MG63 (cell line): ENCODE data around the gene PARVB. TPM values are rescaled to one million over a fixed set of nuclear protein-coding genes. Genes with fewer than 3 reads are reported as not detected.

Experiments
- DNase-seq: peaks from one replicate; pipeline ENCODE4 v3.0.0-alpha.2; 2020
- H3K27me3 ChIP-seq: fragments of 250-450 bp; sonication (Bioruptor Pico); 2 replicates; pipeline ENCODE4 v1.5.1; 2020; ENCODE audit warnings: mild to moderate bottlenecking, moderate library complexity
- H3K36me3 ChIP-seq: fragments of 250-450 bp; sonication (Bioruptor Pico); 2 replicates; pipeline ENCODE4 v1.5.1; 2020; ENCODE audit warnings: mild to moderate bottlenecking, moderate library complexity
- H3K4me3 ChIP-seq: fragments of 250-450 bp; sonication (Bioruptor Pico); 2 replicates; pipeline ENCODE4 v1.5.1; 2020; ENCODE audit warnings: mild to moderate bottlenecking, moderate library complexity
- H3K9me3 ChIP-seq: fragments of 250-450 bp; sonication (Bioruptor Pico); 2 replicates; pipeline ENCODE4 v1.5.1; 2020; ENCODE audit warnings: mild to moderate bottlenecking, moderate library complexity
- total RNA-seq: library from RNA; depleted of rRNA; stranded (reverse); fragments of >200 nt; shearing (Covaris generic); gene quantifications from 2 replicates; pipeline ENCODE4 v1.2.3, GENCODE V29; 2014; ENCODE audit warnings: low replicate concordance

PARVB gene
- total RNA-seq, 1 experiment from 2014 or later = 88.1 TPM

DNA sequence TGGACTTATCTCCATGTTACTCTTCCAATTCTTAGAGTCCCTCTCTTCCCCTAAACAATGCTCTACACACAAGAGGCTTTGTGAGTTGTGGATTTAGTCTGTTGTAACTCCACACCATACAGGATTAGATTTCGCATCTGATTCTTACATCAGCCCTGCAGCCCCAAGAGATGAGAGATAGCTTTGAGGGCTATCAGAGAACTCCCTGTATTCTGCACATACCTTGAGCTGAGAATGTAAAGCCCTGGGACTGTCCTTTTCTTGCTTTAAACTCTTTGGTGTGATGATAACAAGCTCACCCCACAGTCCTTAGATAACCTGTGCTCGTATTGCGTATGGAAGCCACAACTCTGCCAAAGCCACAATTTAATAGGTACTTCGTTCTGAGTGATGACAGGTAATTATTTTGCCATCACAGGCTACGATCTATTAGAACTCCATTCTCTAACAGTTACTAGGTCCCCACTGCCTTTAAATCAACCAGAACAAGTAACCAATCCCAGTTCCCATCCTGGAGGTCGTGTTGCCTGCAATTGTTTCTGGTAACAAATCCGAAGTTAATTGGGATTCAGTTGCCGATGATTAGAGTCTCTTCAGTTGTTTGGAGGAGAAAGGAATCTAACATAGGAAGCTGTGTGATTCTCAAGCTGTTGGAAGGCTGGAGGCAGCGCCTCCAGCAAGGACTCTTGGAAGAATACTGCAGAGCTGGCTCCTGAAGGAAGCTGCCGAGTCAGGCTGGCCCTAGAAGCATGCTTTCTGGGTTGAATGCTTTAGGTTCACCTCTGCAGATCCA is 155.3 kb downstream of the PARVB start:
- Histone ChIP-seq H3K4me3 (no peak overlapping the region), H3K36me3 (no peaks in the 10 kb centered on the region), H3K9me3 (no peaks in the 10 kb centered on the region), H3K27me3 (no peaks in the 10 kb centered on the region)
- no peak for DNase-seq

- no peak for DNase-seq
- Histone ChIP-seq H3K4me3 (no peak overlapping the region), H3K9me3 (no peaks in the 10 kb centered on the region), H3K27me3 (no peaks in the 10 kb centered on the region), H3K36me3 (no peaks in the 10 kb centered on the region)
These were observed 156.0 kb downstream of the PARVB start for GRCh38 chr22:44179989-44180705.

GRCh38 chr22:44180706-44181032 is 156.6 kb downstream of the PARVB start, which contains the start of gene PARVG:
Gene PARVG (plus strand): TSS chr22:44180925. CDS start chr22:44183330, 2,405 bp downstream.
- Histone ChIP-seq H3K9me3 (no peaks in the 10 kb centered on the region), H3K27me3 (no peaks in the 10 kb centered on the region), H3K4me3 (no peak within 1 kb of the TSS), H3K36me3 (no peaks in the 10 kb centered on the region)
- no peak for DNase-seq

GRCh38 chr22:44181033-44181911 is 157.2 kb downstream of the PARVB start:
- Histone ChIP-seq H3K27me3 (no peaks in the 10 kb centered on the region), H3K4me3 (no peak overlapping the region), H3K36me3 (no peaks in the 10 kb centered on the region), H3K9me3 (no peaks in the 10 kb centered on the region)
- no peak for DNase-seq

DNA sequence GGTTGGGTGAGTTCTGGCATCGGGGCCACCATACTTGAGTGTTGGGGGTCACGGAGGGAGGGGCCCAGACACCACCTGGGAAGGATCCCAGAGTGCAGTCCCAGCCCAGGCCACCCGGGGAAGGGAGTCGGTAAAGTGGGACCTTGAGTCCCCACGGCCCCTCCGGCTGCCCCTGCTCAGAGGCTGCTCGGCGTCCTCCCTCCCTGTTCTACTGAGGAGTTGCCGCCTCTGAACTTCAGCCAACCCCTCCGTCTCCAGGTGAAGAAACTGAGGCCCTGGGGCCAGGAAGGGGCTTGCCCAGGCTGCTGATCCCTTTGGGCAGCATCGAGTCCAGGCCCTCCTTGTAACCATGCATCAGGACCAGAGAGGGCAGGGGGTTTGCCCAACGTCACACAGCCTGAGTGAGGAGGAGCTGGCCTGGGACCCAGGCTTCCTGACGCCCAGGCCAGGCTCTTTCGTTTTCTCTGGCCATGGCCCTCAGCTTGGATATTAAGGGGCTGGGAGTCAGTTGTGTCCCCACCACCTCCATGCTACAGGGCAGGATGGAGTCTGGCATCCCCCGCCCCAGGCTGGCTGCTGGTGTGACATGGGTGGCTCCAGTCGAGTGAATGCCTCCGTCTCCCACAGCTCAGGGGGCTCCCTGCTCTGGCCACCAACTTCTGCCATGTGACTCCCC is 157.9 kb downstream of the PARVB start:
- Histone ChIP-seq H3K27me3 (no peaks in the 10 kb centered on the region), H3K36me3 (no peaks in the 10 kb centered on the region), H3K9me3 (no peaks in the 10 kb centered on the region), H3K4me3 (no peak overlapping the region)
- DNase-seq = no peak

DNA sequence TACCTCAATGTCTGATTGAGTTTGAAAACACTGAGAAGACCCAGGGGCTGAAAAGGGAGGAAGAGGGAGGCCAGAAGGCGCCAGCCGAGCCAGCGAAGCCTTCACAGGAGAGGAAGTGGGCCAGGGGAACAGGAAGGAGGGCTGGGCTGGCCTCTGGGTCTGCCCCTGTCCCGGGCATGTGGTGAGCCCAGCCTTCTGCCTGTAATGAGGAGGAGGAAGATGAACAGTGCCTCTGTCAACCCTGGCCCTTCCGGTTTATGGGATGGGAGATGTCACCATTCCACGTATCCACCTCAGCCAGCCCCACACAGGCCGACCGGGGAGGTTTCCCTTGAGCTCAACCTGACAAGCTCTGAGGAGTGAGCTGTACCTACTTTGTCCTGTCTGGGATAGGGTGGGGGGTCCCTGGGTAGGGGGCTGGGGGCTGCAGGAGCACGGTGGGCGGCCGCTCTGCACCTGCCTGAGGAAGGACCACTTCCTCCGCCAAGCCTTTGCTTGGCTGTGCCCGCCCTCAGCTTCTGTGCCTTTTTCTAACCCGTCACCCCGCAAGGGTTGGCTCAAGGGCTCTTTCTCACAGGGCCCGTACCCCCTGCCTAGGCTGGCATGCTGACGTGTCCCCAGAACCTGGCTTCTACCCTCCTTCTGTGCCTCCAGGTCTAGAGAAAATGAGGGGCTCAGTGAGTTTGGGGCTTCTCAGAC is 158.6 kb downstream of the PARVB start:
- no peaks in the 10 kb centered on the region for H3K27me3 ChIP-seq
- H3K4me3 ChIP-seq = no peak overlapping the region
- H3K36me3 ChIP-seq = no peaks in the 10 kb centered on the region
- H3K9me3 ChIP-seq = no peaks in the 10 kb centered on the region
- DNase-seq = no peak

DNA sequence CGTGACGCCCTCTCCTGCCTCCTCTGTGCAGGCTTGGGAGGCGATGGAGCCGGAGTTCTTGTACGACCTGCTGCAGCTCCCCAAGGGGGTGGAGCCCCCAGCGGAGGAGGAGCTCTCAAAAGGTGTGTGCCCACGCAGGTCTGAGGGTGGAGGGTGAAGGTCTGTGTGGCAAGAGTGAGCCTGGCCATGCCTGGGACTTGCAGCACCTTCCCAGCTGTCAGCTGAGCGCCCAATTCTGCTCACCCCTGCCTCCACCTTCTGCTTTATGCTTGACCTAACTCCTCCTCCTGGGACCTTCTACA is 159.1 kb downstream of the PARVB start:
- no peaks in the 10 kb centered on the region for H3K27me3 ChIP-seq
- no peaks in the 10 kb centered on the region for H3K36me3 ChIP-seq
- no peak overlapping the region for H3K4me3 ChIP-seq
- no peaks in the 10 kb centered on the region for H3K9me3 ChIP-seq
- no peak for DNase-seq

- no peak for DNase-seq
- Histone ChIP-seq H3K4me3 (no peak overlapping the region), H3K9me3 (no peaks in the 10 kb centered on the region), H3K27me3 (no peaks in the 10 kb centered on the region), H3K36me3 (no peaks in the 10 kb centered on the region)
These were observed 159.9 kb downstream of the PARVB start for GRCh38 chr22:44184006-44184405.

DNA sequence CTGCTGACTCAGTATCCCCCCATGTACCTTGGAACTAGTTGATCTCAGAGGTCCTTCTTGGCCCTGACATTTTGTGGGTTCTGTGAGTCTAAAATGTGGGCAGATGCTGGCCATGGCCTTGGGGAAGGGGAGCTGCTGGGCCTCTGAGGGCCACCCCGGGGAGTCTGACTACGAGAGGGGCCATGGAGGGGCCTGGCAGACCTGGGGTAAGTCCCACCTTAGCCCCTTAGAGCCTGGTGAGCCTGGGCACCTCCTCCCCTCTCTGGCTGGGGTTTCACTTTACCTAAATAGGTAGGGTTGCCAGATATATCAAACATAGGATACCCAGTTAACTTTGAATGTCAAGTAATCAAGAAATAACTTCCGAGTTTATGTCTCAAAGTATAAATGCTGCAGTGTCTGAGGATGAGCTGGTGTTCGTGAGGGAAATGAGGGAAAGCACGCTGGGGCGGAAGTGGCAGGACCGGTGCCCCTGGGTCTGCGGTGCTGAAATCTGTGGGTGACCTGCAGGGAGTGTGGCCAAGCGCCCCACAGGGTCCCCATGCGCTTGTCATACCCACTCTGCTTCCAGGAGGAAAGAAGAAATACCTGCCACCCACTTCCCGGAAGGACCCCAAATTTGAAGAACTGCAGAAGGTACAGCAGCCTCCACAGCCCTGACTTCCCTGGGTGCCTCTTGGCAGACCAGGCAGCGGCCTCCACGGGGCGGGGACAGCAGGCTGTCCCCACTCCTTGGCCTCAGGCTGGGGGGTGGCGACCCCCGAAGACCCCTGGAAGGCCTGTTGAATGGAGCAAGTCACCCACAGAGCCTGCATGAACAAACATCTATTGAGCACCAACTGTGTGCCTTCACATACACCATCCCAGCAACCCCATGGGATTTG is 161.4 kb downstream of the PARVB start:
- no peaks in the 10 kb centered on the region for H3K36me3 ChIP-seq
- no peak overlapping the region for H3K4me3 ChIP-seq
- no peak for DNase-seq
- H3K27me3 ChIP-seq = no peaks in the 10 kb centered on the region
- no peaks in the 10 kb centered on the region for H3K9me3 ChIP-seq

GRCh38 chr22:44186121-44186510 is 162.0 kb downstream of the PARVB start:
- no peak overlapping the region for H3K4me3 ChIP-seq
- H3K36me3 ChIP-seq = no peaks in the 10 kb centered on the region
- H3K27me3 ChIP-seq = no peaks in the 10 kb centered on the region
- no peaks in the 10 kb centered on the region for H3K9me3 ChIP-seq
- DNase-seq = no peak

DNA sequence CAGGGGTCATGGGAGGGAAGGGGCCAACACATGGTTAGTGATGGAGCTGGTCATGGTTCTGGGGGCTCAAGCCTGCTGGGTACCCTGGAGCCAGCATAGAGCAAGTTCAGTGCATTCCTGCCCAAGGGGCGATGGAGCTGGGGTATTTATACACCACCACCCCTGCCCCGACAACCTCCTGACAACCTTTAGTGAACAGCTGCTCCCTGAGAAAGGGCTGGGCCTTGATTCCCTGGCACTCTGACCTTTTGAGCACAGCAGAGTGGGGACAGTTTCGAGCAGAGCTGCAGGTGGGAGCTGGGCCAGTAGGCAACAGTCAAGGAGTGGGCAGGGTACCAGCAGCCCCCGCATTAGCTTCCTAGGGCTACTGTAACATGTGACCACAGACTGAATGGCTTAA is 162.6 kb downstream of the PARVB start:
- no peak for DNase-seq
- H3K36me3 ChIP-seq = no peaks in the 10 kb centered on the region
- no peaks in the 10 kb centered on the region for H3K27me3 ChIP-seq
- H3K9me3 ChIP-seq = no peaks in the 10 kb centered on the region
- H3K4me3 ChIP-seq = no peak overlapping the region

DNA sequence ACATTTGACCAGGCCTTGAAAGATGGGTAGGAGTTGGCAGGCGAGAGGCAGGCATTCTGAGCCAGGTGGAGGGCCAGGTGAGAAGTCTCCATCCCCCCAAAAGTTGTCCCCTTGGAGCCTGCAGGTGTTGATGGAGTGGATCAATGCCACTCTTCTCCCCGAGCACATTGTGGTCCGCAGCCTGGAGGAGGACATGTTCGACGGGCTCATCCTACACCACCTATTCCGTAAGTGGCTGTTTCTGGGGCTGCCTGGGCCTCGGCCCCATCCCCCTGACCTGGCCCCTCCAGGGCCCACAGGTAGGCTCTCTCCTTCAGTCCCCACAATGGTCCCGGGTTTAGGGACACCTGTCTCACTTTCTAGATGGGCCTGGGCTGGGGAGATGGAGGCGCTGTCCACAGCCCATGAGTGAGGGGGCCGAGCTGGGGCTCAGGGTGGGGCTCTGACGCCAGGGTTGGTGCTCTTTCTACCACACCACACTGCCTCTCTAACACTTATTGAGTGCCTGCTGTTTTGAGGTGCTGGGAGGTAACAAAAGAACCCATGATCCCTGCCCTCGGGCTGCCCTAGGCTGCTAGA is 163.6 kb downstream of the PARVB start:
- Histone ChIP-seq H3K9me3 (no peaks in the 10 kb centered on the region), H3K4me3 (no peak overlapping the region), H3K36me3 (no peaks in the 10 kb centered on the region)

DNA sequence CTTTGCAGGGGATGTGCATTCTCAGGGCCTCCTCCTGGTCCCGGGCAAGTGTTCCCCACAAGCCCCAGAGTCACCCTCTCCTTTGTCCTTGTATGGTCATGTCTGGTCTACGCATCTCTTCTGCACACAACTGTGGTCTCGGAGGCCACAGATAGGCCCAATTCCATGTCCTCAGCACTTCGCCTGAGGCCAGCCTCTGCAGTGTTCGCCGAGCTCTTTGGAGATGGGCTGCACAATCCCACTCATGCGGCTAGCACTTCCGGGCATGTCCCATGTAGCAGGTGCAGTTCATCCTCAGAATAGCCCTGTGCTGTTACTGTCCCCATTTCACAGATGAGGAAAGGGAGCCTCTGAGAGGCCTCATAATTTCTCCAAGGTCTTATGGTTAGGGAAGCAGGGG is 164.2 kb downstream of the PARVB start:
- DNase-seq = no peak
- Histone ChIP-seq H3K4me3 (no peak overlapping the region), H3K36me3 (no peaks in the 10 kb centered on the region), H3K27me3 (no peaks in the 10 kb centered on the region), H3K9me3 (no peaks in the 10 kb centered on the region)

More for the DNA sequence above, 163.6 kb downstream of the PARVB start:
- H3K27me3 ChIP-seq = no peaks in the 10 kb centered on the region
- no peak for DNase-seq

GRCh38 chr22:44188986-44189630 is 165.0 kb downstream of the PARVB start:
- H3K9me3 ChIP-seq = no peaks in the 10 kb centered on the region
- no peak overlapping the region for H3K4me3 ChIP-seq
- no peaks in the 10 kb centered on the region for H3K36me3 ChIP-seq
- H3K27me3 ChIP-seq = no peaks in the 10 kb centered on the region
- no peak for DNase-seq
